Astrocyte of the hippocampus (primary cell): ENCODE results near the gene SLC22A1.

Experiments
- DNase-seq: peaks from one replicate; pipeline ENCODE4 v3.0.0; 2011; ENCODE audit warnings: low read depth, low spot score

The SLC22A1 gene

DNA sequence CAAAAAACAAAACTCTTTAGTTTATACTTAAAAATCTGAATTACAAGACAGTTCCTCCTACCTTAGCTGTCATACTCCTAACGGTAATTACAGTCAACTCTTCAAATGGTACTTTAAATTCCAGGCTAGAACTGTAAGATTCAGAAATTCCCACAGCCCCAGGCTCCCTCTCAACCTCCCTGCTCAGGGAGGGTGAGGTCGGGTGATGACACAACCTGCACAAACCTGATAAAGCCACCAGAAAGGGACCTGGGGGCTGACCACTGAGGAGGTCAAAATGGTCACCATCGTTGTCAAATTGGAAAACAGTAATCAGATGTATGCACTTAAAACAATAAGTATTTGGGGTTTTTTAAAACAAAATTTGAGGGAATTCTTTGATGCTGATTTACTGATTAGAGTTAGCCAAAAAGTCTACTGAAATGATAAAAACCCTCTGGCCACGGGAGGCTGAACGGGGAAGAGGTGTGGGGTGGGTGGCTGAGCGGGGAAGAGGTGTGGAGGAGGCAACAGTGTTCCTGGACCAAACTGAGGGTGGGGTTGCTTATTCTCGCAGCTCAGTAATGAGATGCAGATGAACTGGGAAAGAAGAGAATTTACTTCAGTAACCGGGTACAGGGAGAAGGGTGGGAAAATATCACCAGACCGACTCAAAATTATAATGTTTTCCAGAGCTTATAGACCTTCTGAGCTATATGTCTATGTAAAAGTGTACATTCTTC, 52.4 kb downstream of the SLC22A1 start:
- no peak for DNase-seq

DNA sequence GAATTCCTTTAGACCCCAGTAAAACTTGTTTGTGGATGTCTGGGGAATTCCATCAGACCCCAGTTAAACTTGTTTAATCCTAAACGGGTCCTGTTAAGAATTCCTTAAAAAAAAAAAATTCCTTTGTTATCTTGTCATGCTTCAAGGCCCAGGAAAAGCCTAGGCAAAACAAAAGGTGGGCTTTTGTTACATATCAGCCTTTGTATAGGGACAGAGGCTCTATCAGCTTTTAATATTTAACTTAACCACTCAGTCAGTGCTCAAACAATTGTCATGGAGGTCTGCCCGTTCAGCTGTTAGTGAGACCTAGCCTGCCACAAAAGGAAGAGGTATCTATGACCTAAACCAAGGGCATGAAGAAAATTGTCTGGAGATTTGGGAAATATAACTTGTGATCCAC, 53.1 kb downstream of the SLC22A1 start:
- no peak for DNase-seq

DNA sequence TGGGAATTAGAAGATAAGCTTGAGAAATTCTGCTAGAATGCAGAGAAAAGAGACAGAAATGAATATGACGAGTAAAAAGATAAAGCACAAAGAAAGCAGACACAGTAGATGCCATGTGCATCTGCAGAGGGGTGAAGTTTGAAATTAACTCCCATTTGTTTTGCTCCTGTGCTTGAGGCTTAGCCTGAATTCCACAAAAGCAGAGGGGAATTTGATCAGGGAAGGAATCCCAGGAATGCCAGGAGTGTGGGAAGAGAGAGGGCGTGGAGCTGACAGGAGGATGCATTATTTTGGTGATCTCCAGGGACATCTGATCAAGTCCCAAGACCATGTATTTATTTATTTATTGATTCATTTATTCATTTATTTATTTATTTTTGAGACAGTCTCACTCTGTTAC, 55.6 kb downstream of the SLC22A1 start:
- DNase-seq = no peak

DNA sequence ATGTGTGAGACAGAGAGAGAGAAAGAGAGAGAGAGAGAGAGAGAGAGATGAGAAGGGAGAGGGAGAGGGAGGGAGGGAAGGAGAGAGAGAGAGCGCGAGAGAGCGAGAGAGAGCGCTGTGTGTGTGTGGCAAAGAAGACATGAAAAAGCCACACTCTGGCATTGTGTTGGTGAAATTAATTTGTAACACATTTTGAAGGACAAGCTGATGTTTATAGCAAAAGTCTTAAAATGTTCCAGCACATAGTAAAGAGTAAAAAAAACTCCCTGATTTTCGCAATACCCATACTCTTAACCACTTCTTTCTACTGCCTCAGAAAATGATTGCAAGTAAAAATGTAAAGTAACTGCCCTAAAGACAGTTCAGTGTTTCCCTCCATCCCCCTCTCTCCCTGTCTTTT, 56.7 kb downstream of the SLC22A1 start:
- DNase-seq = no peak

DNA sequence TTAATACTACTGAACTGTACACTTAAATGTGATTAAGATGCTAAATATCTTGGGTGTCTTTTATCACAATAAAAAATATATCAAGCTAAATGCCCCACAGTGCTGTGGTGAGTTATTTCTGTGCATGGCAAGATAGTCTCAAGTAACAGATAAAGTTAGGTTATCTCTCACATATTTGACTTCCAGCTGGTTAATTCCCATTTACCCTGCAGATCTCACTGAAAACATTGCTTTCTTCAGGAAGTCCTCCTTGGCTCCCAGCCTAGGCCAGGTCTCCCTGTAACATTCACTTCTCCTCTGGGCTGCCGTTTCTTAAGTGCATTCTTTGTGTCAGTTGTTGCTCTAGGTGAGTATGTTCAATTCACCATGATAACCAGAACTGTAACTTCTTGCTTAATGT, 59.1 kb downstream of the SLC22A1 start:
- DNase-seq = no peak

DNA sequence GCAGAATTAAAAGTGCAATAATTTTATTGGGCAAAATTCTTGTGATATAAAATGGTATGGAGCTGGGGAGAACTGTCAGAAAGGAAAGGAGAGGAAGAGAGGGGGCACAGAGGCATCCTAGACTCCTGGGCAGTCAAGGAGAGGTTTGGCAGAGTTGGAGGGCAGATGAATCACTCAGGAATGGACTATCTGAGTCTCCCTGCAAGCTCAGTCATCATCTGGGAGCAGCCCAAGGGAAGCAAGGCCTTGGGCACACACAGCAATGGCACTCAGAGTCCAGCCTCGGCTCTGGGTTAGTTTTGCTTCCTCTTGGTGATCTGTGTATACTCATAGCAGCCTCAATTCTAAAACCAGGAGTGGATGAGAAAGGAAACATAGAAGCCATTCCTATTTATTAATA, 67.2 kb downstream of the SLC22A1 start:
- DNase-seq = no peak

DNA sequence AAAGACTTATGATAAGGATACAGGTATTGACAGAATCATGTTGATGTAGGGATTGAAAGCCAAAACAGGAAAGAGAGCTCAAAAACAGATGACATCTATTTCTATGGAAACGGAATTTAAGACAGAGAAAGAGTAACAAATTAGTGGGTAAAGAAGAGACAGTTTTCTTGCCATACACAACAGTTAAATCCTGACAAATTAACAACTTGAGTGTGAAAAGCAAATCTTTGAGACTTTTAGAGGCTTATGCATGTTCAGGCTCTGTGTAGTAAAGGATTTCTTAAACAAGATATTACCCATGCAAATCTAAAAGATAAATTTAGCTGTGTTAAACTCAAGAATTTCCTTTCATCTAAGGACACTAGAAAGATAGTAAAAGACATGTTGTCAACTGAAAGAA, 68.5 kb downstream of the SLC22A1 start:
- DNase-seq = no peak

DNA sequence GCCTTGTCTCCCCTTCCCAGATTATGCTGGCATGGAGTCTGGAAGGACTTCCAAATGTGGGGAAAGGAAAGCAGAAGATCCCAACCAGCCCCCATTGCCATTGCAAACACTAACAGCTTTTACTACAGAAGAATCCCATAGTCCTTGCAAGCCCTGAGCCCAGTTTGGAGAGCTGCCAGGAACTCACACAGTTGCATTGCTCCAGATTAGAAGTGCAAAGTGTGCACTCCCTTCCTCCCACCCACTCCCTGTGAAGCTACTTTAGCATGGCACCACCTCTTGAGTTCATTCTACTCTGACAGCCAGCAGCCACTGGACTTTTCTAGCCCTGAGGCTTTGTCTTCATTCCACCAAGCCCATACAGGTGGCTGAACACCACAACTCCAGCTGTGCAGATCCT, 69.4 kb downstream of the SLC22A1 start:
- no peak for DNase-seq

DNA sequence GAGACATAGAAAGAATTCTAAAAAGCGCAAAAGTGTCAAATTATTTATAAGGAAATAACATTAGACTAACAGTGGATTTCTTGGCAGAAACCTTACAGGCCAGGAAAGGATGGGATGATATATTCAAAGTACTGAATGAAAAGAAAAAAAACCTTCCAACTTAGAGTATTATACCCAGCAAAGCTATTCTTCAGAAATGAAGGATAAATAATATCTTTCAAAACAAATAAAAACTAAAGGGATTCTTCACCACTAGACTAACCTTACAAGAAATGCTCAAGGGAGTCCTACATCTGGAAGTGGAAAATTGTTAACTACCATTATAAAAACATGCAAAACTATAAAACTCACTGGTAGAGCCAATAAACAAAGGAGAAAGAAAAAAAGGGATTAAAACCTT, 71.2 kb downstream of the SLC22A1 start:
- DNase-seq = no peak

DNA sequence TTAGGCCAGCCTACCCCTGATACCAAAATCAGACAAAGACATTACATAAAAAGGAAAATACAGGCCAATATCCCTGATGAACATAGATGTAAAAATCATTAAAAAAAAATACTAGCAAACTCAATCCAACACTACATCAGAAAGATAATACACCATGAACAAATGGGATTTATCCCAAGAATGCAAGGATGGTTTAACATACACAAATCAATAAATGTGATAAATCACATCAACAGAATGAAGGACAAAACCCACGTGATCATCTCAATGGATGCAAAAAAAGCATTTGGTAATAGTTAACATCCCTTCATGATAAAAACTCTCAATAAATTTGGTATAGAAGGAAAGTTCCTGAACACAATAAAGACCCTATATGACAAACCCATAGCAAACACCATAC, 73.2 kb downstream of the SLC22A1 start:
- DNase-seq = no peak

DNA sequence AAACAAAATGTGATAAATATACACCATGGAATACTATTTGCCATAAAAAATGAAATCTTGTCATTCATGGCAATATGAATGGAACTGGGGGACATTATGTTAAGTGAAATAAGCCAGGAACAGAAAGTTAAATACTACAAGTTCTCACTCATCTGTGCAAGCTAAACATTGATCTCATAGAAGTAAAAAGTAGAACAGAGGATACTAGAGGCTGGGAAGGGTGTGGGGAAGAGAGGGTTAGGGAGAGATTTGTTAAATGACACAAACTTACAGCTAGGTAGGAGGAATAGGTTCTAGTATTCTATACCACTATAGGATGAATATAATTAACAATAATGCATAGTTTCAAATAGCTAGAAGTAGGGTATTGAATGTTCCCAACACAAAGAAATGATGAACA, 76.0 kb downstream of the SLC22A1 start:
- no peak for DNase-seq

DNA sequence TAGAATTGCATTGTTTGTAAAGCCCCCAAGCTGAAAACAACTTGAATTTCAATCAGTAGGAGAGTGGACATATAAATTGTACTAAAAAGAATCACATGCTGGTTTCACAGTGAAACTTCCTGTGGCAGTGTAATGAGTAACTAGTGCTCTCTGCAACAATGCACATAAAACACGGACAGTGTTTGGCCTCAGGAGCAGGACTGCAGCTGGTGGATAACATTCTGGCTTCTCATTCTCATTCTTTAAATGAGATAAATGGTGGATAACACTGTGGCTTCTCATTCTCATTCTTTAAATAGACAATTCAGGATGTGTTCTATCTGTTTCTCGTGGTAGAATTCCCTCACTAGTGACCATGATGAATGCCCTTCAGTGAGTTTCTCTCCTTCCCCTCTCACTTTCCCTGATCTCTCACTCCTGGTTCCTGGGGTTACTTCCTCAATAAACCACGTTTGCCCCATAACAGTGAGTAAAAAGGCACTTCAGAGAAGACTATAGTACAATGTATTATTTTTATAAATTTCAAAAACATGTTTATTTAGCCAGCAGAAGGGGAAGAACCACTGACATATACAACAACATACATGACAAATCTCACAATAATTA, 77.1 kb downstream of the SLC22A1 start:
- no peak for DNase-seq

DNA sequence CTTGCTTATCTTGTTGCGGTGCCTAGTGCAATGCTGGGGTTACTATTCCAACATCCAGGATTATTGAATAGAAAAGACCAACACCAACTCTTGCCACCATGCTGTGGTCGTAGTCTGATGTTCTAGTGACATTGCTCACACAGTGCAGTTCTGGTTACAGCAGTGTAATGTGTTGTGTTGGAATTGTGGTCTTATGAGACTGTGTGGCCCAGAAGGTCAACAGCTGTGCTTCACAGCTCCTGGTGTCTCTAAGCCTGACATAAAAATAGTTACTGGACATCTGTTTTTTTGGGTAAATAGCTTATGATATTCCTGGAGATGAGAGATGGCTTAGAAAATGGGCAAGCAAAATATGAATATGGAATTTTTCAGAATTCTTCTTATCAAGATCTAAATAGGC, 79.4 kb downstream of the SLC22A1 start:
- no peak for DNase-seq

DNA sequence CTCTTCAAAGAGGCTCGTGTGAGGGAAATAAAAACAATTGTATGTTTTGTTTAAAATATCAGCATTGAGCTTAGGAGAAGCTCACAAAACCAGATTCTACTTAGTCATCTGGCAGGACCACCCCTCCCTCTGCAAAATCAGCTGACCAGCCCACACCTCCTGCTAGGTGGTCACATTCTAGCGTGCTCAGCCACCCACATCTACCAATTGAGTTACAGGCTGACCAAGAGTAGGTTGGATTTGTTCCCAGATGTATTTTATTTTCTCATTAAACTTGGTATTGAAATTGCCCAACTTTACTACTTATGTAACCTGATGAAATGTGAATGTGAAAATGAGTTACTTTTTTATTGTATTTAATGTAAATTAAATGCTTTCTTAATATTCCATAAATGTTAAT, 80.8 kb downstream of the SLC22A1 start:
- DNase-seq = peak; percentile 10

DNA sequence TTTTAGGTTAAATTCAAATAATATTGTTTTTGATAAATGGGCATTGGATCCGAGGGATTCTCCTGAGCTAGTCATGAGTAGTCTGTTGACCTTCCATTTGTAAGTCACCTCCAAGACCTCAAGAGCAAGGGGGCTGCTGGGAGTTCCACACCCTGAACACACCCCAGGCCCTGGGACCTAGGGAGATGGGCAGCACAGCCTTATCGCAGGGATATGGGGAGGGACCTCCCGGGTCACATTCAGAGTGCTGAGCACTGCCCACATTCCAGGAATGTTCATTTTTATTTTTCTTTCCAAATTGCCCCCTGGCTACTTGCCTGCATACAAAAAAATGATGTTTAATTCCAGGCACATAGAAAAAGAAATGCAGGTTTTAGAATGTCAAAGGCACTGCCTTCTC, 81.5 kb downstream of the SLC22A1 start:
- no peak for DNase-seq

DNA sequence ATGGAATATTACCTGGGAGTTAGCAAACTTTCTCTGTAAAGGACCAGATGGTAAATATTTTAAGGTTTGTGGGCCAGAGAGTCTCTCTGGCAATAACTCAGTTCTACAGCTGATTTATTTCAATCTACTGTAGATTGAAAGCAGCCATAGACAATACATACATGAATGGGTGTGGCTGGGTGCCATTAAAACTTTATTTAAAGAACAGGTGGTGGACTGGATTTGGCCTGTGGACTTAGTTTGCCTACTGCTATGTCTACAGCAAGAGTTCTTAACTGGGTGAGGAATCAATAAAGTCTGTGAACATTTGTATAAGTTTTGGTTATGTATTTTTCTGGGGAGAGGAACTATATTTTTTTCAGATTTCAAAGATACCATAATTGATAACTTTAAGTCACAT, 81.9 kb downstream of the SLC22A1 start:
- DNase-seq = no peak

DNA sequence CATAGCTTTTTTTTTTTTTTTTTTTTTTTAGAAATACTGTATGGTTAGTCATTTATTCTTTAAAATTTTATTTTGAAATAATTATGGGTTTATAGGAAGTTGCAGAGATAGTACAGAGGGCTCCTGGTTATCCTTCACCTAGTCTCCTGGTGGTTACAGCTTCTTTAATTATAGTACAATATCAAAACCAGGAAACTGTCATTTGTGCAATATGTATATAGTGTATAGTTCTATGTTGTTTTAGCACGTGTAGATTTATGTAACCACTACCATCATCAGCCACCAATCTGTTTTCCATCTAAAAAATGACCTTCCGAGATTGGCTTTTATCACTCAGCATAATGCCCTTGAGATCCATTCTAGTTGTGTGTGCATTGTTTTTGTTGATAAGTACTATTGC, 82.3 kb downstream of the SLC22A1 start:
- DNase-seq = no peak

DNA sequence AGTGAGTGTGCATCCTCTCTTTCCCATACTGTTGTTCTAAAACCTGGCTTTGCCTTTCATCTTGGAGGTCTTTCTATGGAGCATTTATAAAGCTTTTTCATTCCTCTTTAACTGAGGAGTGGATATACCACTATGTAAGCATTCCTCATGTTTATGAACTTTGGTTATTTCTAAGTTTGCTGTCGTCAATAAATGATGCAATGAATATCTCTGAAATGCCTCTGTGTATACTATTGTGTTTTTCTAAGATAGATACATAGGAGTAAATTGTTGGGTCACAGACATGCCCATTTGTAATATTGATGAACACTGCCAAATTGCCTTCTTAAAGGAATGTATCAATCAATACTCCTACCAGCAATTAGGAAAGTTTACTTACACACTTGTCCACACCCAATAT, 83.1 kb downstream of the SLC22A1 start:
- DNase-seq = no peak

DNA sequence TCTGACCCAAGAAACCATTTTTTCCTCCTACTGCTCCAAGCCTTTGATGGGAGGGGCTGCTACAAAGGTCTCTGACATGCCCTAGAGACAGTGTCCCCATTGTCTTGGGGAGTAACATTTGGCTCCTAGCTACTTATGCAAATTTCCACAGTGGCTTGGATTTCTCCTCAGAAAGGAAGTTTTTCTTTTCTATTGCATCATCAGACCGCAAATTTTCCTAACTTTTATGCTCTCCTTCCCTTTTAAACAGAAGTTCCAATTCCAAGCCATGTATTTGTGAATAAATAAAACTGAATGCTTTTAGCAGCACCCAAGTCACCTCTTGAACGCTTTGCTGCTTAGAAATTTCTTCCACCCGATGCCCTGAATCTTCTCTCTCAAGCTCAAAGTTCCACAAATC, 86.0 kb downstream of the SLC22A1 start:
- no peak for DNase-seq
